Smooth muscle cell (in vitro differentiated cells): ENCODE measurements around the gene PACRGL. TPM values are rescaled to one million over a fixed set of nuclear protein-coding genes. Genes with fewer than 3 reads are reported as not detected.

Source experiments
- DNase-seq: peaks from one replicate; lab custom pipeline; 2025; ENCODE audit not compliant: unreplicated experiment; lab: John Stamatoyannopoulos, UW
- H2AFZ ChIP-seq: fragments of 200-600 bp; sonication (generic); 2 replicates; pipeline ENCODE4 v1.6.0; 2016; ENCODE audit warnings: antibody characterized with exemption, low read depth, mild to moderate bottlenecking
- H3F3A ChIP-seq: fragments of 200-600 bp; sonication (generic); 2 replicates; pipeline ENCODE4 v1.6.0; 2017; ENCODE audit warnings: antibody characterized with exemption, low read depth
- H3K27ac ChIP-seq: fragments of 200-600 bp; sonication (generic); 2 replicates; pipeline ENCODE4 v1.5.1; 2016; ENCODE audit warnings: low read depth, mild to moderate bottlenecking
- H3K27me3 ChIP-seq: fragments of 200-600 bp; sonication (generic); 2 replicates; pipeline ENCODE4 v1.6.1; 2016; ENCODE audit warnings: low read depth, mild to moderate bottlenecking
- H3K36me3 ChIP-seq: fragments of 200-600 bp; sonication (generic); 2 replicates; pipeline ENCODE4 v1.5.1; 2016; ENCODE audit warnings: low read depth
- H3K4me1 ChIP-seq: fragments of 200-600 bp; sonication (generic); 2 replicates; pipeline ENCODE4 v1.5.1; 2016; ENCODE audit warnings: low read depth
- H3K4me2 ChIP-seq: fragments of 200-600 bp; sonication (generic); 2 replicates; pipeline ENCODE4 v1.6.0; 2016; ENCODE audit warnings: mild to moderate bottlenecking
- H3K4me3 ChIP-seq: fragments of 200-600 bp; sonication (generic); 2 replicates; pipeline ENCODE4 v1.5.1; 2016; ENCODE audit warnings: mild to moderate bottlenecking
- H3K79me2 ChIP-seq: fragments of 200-600 bp; sonication (generic); 2 replicates; pipeline ENCODE4 v1.6.0; 2016; ENCODE audit warnings: low read depth, mild to moderate bottlenecking
- H3K9ac ChIP-seq: fragments of 200-600 bp; sonication (generic); 2 replicates; pipeline ENCODE4 v1.6.0; 2016; ENCODE audit warnings: low read depth
- H3K9me3 ChIP-seq: fragments of 200-600 bp; sonication (generic); replicated peaks from 2 replicates; pipeline ENCODE4 v1.5.1; 2016; ENCODE audit warnings: low read depth
- H4K20me1 ChIP-seq: fragments of 200-600 bp; sonication (generic); 2 replicates; pipeline ENCODE4 v1.6.0; 2016; ENCODE audit warnings: low read depth
- WGBS: methylation state at CpG from one replicate; pipeline ENCODE4 v1.1.7; 2016; ENCODE audit warnings: low lambda C conversion rate; 5-methylcytosine and 5-hydroxymethylcytosine counted together
- polyA plus RNA-seq: library from polyadenylated mRNA; unstranded; fragments of >200 nt; fragmentation: Nextera tagmentation; extraction: Ambion mirVana; gene quantifications from 2 replicates; pipeline ENCODE4 v1.2.1, GENCODE V29; 2016
- total RNA-seq: library from RNA; depleted of rRNA; stranded (reverse); fragments of >200 nt; gene quantifications from 2 replicates; pipeline ENCODE4 v1.2.3, GENCODE V29; 2014
- TF ChIP-seq, protein P1 (sequence below): fragments of 200-600 bp; sonication (generic); IDR thresholded peaks from 2 replicates; pipeline ENCODE4 v1.5.1; 2017; ENCODE audit warnings: borderline replicate concordance, mild to moderate bottlenecking, antibody characterized with exemption; ENCODE audit not compliant: insufficient read depth, poor library complexity, severe bottlenecking

Gene PACRGL
- total and polyA plus RNA-seq, 2 experiments from 2014 or later = 9.1 to 19.9 TPM

DNA sequence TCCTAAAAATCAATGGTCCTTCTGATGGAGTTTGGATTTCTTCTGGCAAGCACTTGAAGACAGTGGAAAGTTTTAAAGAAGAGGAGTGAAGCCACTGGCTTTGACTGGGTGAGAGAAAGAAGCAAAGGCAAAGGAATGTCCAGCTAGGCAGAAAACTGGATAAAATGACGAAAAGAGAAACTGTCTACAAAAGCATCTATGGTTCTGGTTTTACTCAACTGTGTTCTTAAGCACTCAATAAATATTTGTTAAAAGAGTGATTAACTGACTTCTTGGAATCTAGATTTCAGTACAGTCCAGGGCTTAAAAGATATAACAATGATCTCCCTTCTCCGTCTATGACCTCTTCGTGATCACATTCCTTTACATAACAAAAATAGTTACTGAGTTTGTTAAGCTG is 52.4 kb downstream of the PACRGL start:
- H3F3A ChIP-seq = no peaks in the 10 kb centered on the region
- no peak overlapping the region for H3K9ac ChIP-seq
- H3K36me3 ChIP-seq = no peaks in the 10 kb centered on the region
- H2AFZ ChIP-seq = no peak overlapping the region
- no peak overlapping the region for H3K4me3 ChIP-seq
- no peaks in the 10 kb centered on the region for H3K27me3 ChIP-seq
- DNase-seq = no peak
- peaks cover 11% of the 10 kb centered on the region for H3K4me1 ChIP-seq
- H3K4me2 ChIP-seq = peak overlapping the region; percentile 60
- peak overlapping the region; percentile 55 for H3K27ac ChIP-seq
- 12% methylated on average over 3 of the region's 3 CpGs for WGBS
- TF ChIP-seq, protein P1, sequence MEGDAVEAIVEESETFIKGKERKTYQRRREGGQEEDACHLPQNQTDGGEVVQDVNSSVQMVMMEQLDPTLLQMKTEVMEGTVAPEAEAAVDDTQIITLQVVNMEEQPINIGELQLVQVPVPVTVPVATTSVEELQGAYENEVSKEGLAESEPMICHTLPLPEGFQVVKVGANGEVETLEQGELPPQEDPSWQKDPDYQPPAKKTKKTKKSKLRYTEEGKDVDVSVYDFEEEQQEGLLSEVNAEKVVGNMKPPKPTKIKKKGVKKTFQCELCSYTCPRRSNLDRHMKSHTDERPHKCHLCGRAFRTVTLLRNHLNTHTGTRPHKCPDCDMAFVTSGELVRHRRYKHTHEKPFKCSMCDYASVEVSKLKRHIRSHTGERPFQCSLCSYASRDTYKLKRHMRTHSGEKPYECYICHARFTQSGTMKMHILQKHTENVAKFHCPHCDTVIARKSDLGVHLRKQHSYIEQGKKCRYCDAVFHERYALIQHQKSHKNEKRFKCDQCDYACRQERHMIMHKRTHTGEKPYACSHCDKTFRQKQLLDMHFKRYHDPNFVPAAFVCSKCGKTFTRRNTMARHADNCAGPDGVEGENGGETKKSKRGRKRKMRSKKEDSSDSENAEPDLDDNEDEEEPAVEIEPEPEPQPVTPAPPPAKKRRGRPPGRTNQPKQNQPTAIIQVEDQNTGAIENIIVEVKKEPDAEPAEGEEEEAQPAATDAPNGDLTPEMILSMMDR = no peak
- no peaks in the 10 kb centered on the region for H3K79me2 ChIP-seq
- no peaks in the 10 kb centered on the region for H3K9me3 ChIP-seq
- no peaks in the 10 kb centered on the region for H4K20me1 ChIP-seq

DNA sequence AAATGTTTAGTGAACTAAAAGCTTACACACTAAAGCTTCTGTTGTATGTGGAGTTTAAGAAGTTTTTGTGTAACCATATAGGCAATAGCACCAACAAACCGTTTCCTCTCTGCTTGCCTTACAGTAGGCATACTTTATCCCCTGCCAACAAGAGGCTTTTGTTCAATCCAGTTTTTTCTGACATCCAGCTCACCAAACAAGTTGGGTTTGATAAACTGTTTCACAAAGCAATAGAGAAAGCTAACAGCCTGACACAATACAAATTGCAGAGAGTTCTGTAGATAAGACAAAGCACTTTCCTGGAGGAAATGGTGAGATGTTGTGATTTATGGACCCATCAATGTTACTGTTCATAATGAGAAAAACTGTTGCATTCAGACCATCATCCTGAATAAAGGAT is 53.8 kb downstream of the PACRGL start:
- Histone ChIP-seq H3K9ac (no peak overlapping the region), H4K20me1 (no peaks in the 10 kb centered on the region), H3K4me3 (no peak overlapping the region), H3K36me3 (no peaks in the 10 kb centered on the region), H2AFZ (no peak overlapping the region), H3K9me3 (no peaks in the 10 kb centered on the region), H3F3A (no peaks in the 10 kb centered on the region), H3K79me2 (no peaks in the 10 kb centered on the region), H3K4me2 (no peak overlapping the region), H3K27me3 (no peaks in the 10 kb centered on the region), H3K27ac (no peak overlapping the region), H3K4me1 (peaks cover 11% of the 10 kb centered on the region)
- 14% methylated on average over 1 of the region's 1 CpG for WGBS
- TF ChIP-seq, protein P1 = no peak
- DNase-seq = no peak

DNA sequence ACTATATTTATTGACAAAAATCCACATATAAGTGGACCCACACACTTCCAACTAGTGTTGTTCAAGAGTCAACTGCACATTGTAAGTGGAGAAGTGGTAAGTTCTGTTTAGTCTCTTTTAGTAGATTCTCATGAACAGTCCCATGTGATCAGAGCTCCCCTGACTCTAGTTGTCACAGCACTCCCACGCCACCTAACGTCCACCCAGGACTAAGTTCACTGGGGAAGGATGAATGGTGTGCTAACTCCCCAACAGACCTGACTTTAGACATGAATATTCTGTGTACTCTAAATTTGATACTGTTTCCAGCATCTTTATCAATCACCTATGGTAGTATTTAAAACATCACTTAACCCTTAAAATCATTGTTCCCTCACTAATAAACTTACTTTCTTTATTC is 59.8 kb downstream of the PACRGL start:
- TF ChIP-seq, protein P1 = peak; percentile 10
- no peak for DNase-seq
- Histone ChIP-seq H3K36me3 (no peaks in the 10 kb centered on the region), H3K4me3 (no peak overlapping the region), H3F3A (no peaks in the 10 kb centered on the region), H3K4me1 (no peaks in the 10 kb centered on the region), H3K79me2 (no peaks in the 10 kb centered on the region), H2AFZ (no peak overlapping the region), H3K9ac (no peak overlapping the region), H4K20me1 (no peaks in the 10 kb centered on the region), H3K4me2 (no peak overlapping the region), H3K27me3 (no peaks in the 10 kb centered on the region), H3K9me3 (no peaks in the 10 kb centered on the region), H3K27ac (no peak overlapping the region)
- WGBS = 63% methylated on average over 2 of the region's 2 CpGs

DNA sequence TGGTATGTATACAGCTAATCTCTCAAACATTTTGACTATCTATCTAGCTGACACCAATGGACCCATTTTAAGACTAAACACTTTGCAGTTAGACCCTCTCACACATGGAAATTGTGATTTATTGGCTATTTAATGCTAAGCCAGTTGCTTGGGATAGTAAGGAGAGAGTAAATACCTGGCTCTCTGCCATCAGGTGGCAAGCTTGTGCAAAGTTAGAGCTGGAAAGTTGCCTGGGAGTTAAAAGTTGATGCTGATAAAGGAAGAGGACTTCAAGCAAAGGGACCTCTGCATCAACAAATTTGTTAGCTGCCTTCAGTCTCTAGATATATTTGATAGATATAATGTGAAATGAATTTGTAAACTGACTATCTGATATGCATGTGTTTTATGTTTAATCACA is 61.1 kb downstream of the PACRGL start:
- no peak for DNase-seq
- Histone ChIP-seq H4K20me1 (no peaks in the 10 kb centered on the region), H3K27me3 (no peaks in the 10 kb centered on the region), H3K4me2 (no peak overlapping the region), H3K4me3 (no peak overlapping the region), H2AFZ (no peak overlapping the region), H3K79me2 (no peaks in the 10 kb centered on the region), H3K27ac (no peak overlapping the region), H3K4me1 (no peaks in the 10 kb centered on the region), H3K36me3 (no peaks in the 10 kb centered on the region), H3K9me3 (no peaks in the 10 kb centered on the region), H3F3A (no peaks in the 10 kb centered on the region), H3K9ac (no peak overlapping the region)
- TF ChIP-seq, protein P1 = no peak
